ENCODE data around the gene PITX2. TPM values are rescaled to one million over a fixed set of nuclear protein-coding genes. Genes with fewer than 3 reads are reported as not detected.

PITX2 gene
- total RNA-seq, 1 experiment from 2014 or later, result not detected

DNA sequence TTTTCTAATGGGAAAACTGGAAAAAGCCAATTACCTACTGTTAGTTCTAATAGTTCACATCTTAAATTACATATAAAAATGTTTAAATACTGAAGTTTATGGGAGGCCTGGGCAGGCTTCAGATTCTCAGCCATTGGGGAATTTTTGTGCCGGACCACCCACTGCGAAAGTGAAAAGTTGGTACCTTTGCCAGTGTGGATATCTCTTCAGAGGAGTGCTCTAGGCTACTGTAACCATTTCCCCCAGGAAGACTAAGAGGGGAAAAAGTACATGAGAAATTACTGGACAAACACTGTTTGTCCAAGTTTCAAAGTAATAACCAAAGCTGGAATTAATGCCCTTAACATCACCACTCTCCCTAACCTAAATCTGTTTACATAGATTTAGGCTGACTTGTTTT is 20.8 kb downstream of the PITX2 start:
- no peak for DNase-seq
- intact Hi-C loops (cut with micrococcal nuclease; ENCODE audit: unreplicated experiment), result no loop called here
- no peaks in the 10 kb centered on the region for H3K4me1 Mint-ChIP-seq (ENCODE audit: low read depth, unreplicated experiment)
- TF ChIP-seq, protein P1, sequence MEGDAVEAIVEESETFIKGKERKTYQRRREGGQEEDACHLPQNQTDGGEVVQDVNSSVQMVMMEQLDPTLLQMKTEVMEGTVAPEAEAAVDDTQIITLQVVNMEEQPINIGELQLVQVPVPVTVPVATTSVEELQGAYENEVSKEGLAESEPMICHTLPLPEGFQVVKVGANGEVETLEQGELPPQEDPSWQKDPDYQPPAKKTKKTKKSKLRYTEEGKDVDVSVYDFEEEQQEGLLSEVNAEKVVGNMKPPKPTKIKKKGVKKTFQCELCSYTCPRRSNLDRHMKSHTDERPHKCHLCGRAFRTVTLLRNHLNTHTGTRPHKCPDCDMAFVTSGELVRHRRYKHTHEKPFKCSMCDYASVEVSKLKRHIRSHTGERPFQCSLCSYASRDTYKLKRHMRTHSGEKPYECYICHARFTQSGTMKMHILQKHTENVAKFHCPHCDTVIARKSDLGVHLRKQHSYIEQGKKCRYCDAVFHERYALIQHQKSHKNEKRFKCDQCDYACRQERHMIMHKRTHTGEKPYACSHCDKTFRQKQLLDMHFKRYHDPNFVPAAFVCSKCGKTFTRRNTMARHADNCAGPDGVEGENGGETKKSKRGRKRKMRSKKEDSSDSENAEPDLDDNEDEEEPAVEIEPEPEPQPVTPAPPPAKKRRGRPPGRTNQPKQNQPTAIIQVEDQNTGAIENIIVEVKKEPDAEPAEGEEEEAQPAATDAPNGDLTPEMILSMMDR (IDR thresholded peaks at IDR 0.05; ENCODE audit: unreplicated experiment), result no peak
- H3K4me3 Mint-ChIP-seq (ENCODE audit: low read depth, unreplicated experiment), result no peak overlapping the region
- no peak overlapping the region for H3K27ac Mint-ChIP-seq (ENCODE audit: unreplicated experiment)
- no peaks in the 10 kb centered on the region for H3K9me3 Mint-ChIP-seq (ENCODE audit: low read depth, unreplicated experiment)
- CTCF ChIA-PET, result no interaction called here
- no peaks in the 10 kb centered on the region for H3K27me3 Mint-ChIP-seq (ENCODE audit: unreplicated experiment)
- BruUV-seq (replicated peaks), result no TSS peak
- no peaks in the 10 kb centered on the region for H3K36me3 Mint-ChIP-seq (ENCODE audit: insufficient read depth, unreplicated experiment)

DNA sequence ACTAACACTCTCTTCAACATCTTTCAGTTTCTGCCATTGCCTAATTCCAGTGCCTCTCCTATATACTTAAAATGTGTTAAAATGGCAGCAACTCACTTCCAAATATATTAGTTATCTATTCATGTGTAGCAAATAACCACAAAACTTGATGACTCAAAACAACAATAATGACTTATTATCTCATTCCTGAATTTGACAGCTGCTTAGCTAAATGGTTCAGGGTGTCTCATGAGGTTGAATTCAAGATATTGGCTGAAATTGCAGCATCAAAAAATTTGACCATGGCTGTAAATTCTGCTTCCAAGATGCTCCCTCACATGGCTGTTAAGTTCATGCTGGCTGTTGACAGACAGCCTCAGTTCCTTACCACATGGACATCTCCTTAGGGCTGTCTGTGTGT is 25.3 kb downstream of the PITX2 start:
- H3K4me3 Mint-ChIP-seq (ENCODE audit: low read depth, unreplicated experiment), result no peak overlapping the region
- TF ChIP-seq, protein P1 (IDR thresholded peaks at IDR 0.05; ENCODE audit: unreplicated experiment), result no peak
- no TSS peak for BruUV-seq (replicated peaks)
- peaks cover 4% of the 10 kb centered on the region for H3K9me3 Mint-ChIP-seq (ENCODE audit: low read depth, unreplicated experiment)
- no peak overlapping the region for H3K27ac Mint-ChIP-seq (ENCODE audit: unreplicated experiment)
- intact Hi-C loops (cut with micrococcal nuclease; ENCODE audit: unreplicated experiment), result no loop called here
- no peaks in the 10 kb centered on the region for H3K27me3 Mint-ChIP-seq (ENCODE audit: unreplicated experiment)
- H3K4me1 Mint-ChIP-seq (ENCODE audit: low read depth, unreplicated experiment), result no peaks in the 10 kb centered on the region
- DNase-seq, result no peak
- H3K36me3 Mint-ChIP-seq (ENCODE audit: insufficient read depth, unreplicated experiment), result no peaks in the 10 kb centered on the region
- CTCF ChIA-PET, result no interaction called here

DNA sequence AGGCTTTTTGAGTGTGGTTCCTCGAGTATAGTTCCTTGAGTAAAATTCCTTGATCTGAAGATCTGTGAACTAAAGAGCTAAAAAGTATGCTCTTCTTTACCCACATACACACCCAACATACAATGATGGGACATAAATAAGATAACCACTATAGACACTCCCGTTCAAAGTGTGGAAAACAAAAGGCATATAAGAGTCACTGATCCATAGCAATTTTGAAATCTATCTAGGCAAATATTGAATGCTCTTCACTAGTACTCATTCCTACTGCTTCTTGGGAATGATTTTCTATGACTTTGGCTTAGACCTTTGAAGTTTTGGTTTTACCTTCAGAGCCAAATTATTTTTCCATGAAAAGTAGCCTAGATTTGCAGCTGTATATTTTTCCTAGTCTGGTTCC is 26.4 kb downstream of the PITX2 start:
- TF ChIP-seq, protein P1 (IDR thresholded peaks at IDR 0.05; ENCODE audit: unreplicated experiment), result no peak
- no peaks in the 10 kb centered on the region for H3K4me1 Mint-ChIP-seq (ENCODE audit: low read depth, unreplicated experiment)
- no peaks in the 10 kb centered on the region for H3K36me3 Mint-ChIP-seq (ENCODE audit: insufficient read depth, unreplicated experiment)
- BruUV-seq (replicated peaks), result no TSS peak
- no peak overlapping the region for H3K4me3 Mint-ChIP-seq (ENCODE audit: low read depth, unreplicated experiment)
- no peak overlapping the region for H3K27ac Mint-ChIP-seq (ENCODE audit: unreplicated experiment)
- H3K27me3 Mint-ChIP-seq (ENCODE audit: unreplicated experiment), result no peaks in the 10 kb centered on the region
- no peak for DNase-seq
- peaks cover 4% of the 10 kb centered on the region for H3K9me3 Mint-ChIP-seq (ENCODE audit: low read depth, unreplicated experiment)
- intact Hi-C loops (cut with micrococcal nuclease; ENCODE audit: unreplicated experiment), result no loop called here
- CTCF ChIA-PET, result no interaction called here

DNA sequence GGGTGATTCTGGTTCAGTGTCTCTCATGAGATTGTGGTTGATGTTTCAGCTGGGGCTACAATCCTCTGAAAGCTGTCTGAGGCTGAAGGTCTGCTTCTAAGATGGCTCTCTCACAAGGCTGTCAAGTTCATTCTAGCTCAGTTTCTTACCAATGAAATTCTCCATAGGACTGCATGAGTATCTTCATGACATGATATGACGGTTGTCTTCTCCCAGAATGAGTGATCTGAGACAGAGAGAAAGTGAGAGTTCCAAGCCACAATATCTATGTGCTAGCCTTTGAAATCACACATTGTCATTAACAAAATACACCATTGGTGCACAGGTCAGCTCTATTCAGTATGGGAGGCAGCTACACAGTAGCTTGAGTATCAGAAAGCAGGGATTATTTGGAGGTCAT is 27.3 kb downstream of the PITX2 start:
- no peak overlapping the region for H3K4me3 Mint-ChIP-seq (ENCODE audit: low read depth, unreplicated experiment)
- TF ChIP-seq, protein P1 (IDR thresholded peaks at IDR 0.05; ENCODE audit: unreplicated experiment), result no peak
- no peaks in the 10 kb centered on the region for H3K4me1 Mint-ChIP-seq (ENCODE audit: low read depth, unreplicated experiment)
- H3K36me3 Mint-ChIP-seq (ENCODE audit: insufficient read depth, unreplicated experiment), result no peaks in the 10 kb centered on the region
- H3K27ac Mint-ChIP-seq (ENCODE audit: unreplicated experiment), result no peak overlapping the region
- no peak for DNase-seq
- peaks cover 4% of the 10 kb centered on the region for H3K9me3 Mint-ChIP-seq (ENCODE audit: low read depth, unreplicated experiment)
- intact Hi-C loops (cut with micrococcal nuclease; ENCODE audit: unreplicated experiment), result no loop called here
- BruUV-seq (replicated peaks), result no TSS peak
- no peaks in the 10 kb centered on the region for H3K27me3 Mint-ChIP-seq (ENCODE audit: unreplicated experiment)
- CTCF ChIA-PET, result no interaction called here

DNA sequence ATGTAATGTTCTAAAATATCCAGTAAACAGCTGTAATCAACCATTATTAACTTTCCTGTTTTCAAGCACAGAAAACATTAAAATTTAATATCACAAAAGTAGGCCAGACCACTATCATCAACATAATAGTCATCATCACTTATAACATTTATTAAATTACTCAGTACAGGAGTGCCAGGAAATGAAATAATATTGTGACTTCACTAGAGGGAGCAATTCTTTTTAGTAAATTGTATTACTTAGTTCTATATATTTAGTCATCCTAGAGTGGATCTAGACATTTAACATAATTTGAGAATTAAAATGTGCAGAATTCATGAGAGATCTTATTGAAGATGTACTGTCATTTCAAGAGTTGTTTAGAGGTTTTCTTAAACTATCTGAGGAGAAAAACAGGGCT is 33.6 kb downstream of the PITX2 start:
- Mint-ChIP-seq H3K4me1 (ENCODE audit: low read depth, unreplicated experiment) (no peaks in the 10 kb centered on the region), H3K4me3 (ENCODE audit: low read depth, unreplicated experiment) (no peak overlapping the region), H3K9me3 (ENCODE audit: low read depth, unreplicated experiment) (peaks cover 4% of the 10 kb centered on the region), H3K36me3 (ENCODE audit: insufficient read depth, unreplicated experiment) (no peaks in the 10 kb centered on the region), H3K27ac (ENCODE audit: unreplicated experiment) (no peak overlapping the region), H3K27me3 (ENCODE audit: unreplicated experiment) (no peaks in the 10 kb centered on the region)
- intact Hi-C loops (cut with micrococcal nuclease; ENCODE audit: unreplicated experiment), result no loop called here
- BruUV-seq (replicated peaks), result no TSS peak
- no peak for DNase-seq
- TF ChIP-seq, protein P1 (IDR thresholded peaks at IDR 0.05; ENCODE audit: unreplicated experiment), result no peak
- CTCF ChIA-PET, result no interaction called here
